SK-N-SH treated with all-trans-retinoic acid at 6 μM for 48 hours (cell line): Measurements from ENCODE around the gene EMC10.

ENCODE experiments used
- BACH2 ChIP-seq: fragments of 250-450 bp; sonication (Bioruptor Pico); IDR thresholded peaks from 2 replicates; pipeline ENCODE4 v1.9.0; 2021; ENCODE audit warnings: mild to moderate bottlenecking, borderline replicate concordance
- ESRRG ChIP-seq: fragments of 250-450 bp; sonication (Bioruptor Pico); IDR thresholded peaks from 2 replicates; pipeline ENCODE4 v1.6.1; 2021; ENCODE audit warnings: mild to moderate bottlenecking
- OSR1 ChIP-seq: fragments of 250-450 bp; sonication (Bioruptor Pico); IDR thresholded peaks from 2 replicates; pipeline ENCODE4 v1.8.0; 2022; ENCODE audit warnings: moderate library complexity, mild to moderate bottlenecking, inconsistent platforms
- PATZ1 ChIP-seq: fragments of 250-450 bp; sonication (Bioruptor Pico); IDR thresholded peaks from 2 replicates; pipeline ENCODE4 v1.8.0; 2020; ENCODE audit warnings: mild to moderate bottlenecking, moderate library complexity, borderline replicate concordance
- POU6F1 ChIP-seq: fragments of 250-450 bp; sonication (Bioruptor Pico); IDR thresholded peaks from 2 replicates; pipeline ENCODE4 v1.8.0; 2021; ENCODE audit warnings: low read depth, mild to moderate bottlenecking, moderate library complexity, borderline replicate concordance
- RARB ChIP-seq: fragments of 250-450 bp; sonication (Bioruptor Pico); IDR thresholded peaks from 2 replicates; pipeline ENCODE4 v1.8.0; 2021; ENCODE audit warnings: mild to moderate bottlenecking, moderate library complexity
- TSHZ2 ChIP-seq: fragments of 250-450 bp; sonication (Bioruptor Pico); IDR thresholded peaks from 2 replicates; pipeline ENCODE4 v1.5.0; 2020; ENCODE audit warnings: mild to moderate bottlenecking, moderate library complexity
- ZC3H10 ChIP-seq: fragments of 250-450 bp; sonication (Bioruptor Pico); IDR thresholded peaks from 2 replicates; pipeline ENCODE4 v1.5.1; 2021; ENCODE audit warnings: mild to moderate bottlenecking, moderate library complexity
- ZFP30 ChIP-seq: fragments of 450-650 bp; formaldehyde crosslinking; IDR thresholded peaks from 2 replicates; pipeline ENCODE4 v1.5.0; 2022; ENCODE audit warnings: mild to moderate bottlenecking, moderate library complexity

- TF ChIP-seq OSR1 (CRISPR knock-in tag) (no peak), PATZ1 (no peak), POU6F1 (no peak), TSHZ2 (no peak), ZFP30 (CRISPR knock-in tag) (no peak), ZC3H10 (CRISPR knock-in tag) (no peak), RARB (CRISPR knock-in tag) (no peak), ESRRG (CRISPR knock-in tag) (no peak), BACH2 (CRISPR knock-in tag) (no peak)
Measured at GRCh38 chr19:50495020-50495531, 18.8 kb downstream of the EMC10 start.
